MCF 10A (cell line): ENCODE measurements around the gene RAF1. TPM values are rescaled to one million over a fixed set of nuclear protein-coding genes. Genes with fewer than 3 reads are reported as not detected.
"Not testable (repeated sequence)": the region's sequence is repeated elsewhere in the genome, so short reads cannot be mapped to it uniquely, and the experiment has no call there.

Experiments used
- BruUV-seq: library from RNA; stranded (reverse); fragments of 400-500 nt; replicated peaks from 2 replicates; lab custom pipeline; 2021; lab: Mats Ljungman, UMichigan
- CTCF ChIA-PET: fragments of 300-600 bp; sonication (Branson Sonifier 250); formaldehyde crosslinking; extraction: SDS; loops from one replicate; lab custom pipeline; 2021; ENCODE audit warnings: antibody characterized with exemption, inconsistent platforms; lab: Yijun Ruan, JAX
- POLR2A ChIA-PET: fragments of 300-600, 350-650 bp; sonication (Branson Sonifier 250); formaldehyde crosslinking; extraction: SDS; loops from one replicate; lab custom pipeline; 2020; ENCODE audit warnings: antibody characterized with exemption, inconsistent platforms; lab: Yijun Ruan, JAX
- DNase-seq: peaks from one replicate; pipeline ENCODE4 v3.0.0-alpha.2; 2018; ENCODE audit not compliant: unreplicated experiment
- H3K27ac Mint-ChIP-seq: one replicate; pipeline ENCODE4 v1.8.0; 2022; ENCODE audit warnings: mild to moderate bottlenecking, low read depth, mixed read lengths; ENCODE audit not compliant: unreplicated experiment
- H3K27me3 Mint-ChIP-seq: one replicate; pipeline ENCODE4 v1.8.0; 2022; ENCODE audit warnings: mixed read lengths; ENCODE audit not compliant: insufficient read depth, unreplicated experiment
- H3K36me3 Mint-ChIP-seq: one replicate; pipeline ENCODE4 v1.8.0; 2022; ENCODE audit warnings: mild to moderate bottlenecking, moderate library complexity, mixed read lengths; ENCODE audit not compliant: insufficient read depth, unreplicated experiment
- H3K4me1 Mint-ChIP-seq: one replicate; pipeline ENCODE4 v1.8.0; 2022; ENCODE audit warnings: mixed read lengths; ENCODE audit not compliant: insufficient read depth, unreplicated experiment
- H3K4me3 Mint-ChIP-seq: one replicate; pipeline ENCODE4 v1.8.0; 2022; ENCODE audit warnings: mild to moderate bottlenecking, moderate library complexity, mixed read lengths; ENCODE audit not compliant: unreplicated experiment
- H3K9me3 Mint-ChIP-seq: one replicate; pipeline ENCODE4 v1.8.0; 2022; ENCODE audit warnings: mixed read lengths; ENCODE audit not compliant: unreplicated experiment
- CTCF ChIP-seq: fragments of 200-600 bp; IDR thresholded peaks from one replicate; pipeline ENCODE4 v1.8.0; 2022; ENCODE audit warnings: antibody characterized with exemption, mild to moderate bottlenecking; ENCODE audit not compliant: unreplicated experiment
- intact Hi-C: fragments of 100-400 bp; cut with micrococcal nuclease; formaldehyde crosslinking; loops from 2 replicates; pipeline ENCODE4 v1.14.1; 2022
- total RNA-seq: library from RNA; stranded (reverse); gene quantifications from 2 replicates; pipeline ENCODE4 v1.2.3, GENCODE V29; 2022

Gene RAF1
- total RNA-seq, 1 experiment from 2014 or later: 76.8 TPM

DNA sequence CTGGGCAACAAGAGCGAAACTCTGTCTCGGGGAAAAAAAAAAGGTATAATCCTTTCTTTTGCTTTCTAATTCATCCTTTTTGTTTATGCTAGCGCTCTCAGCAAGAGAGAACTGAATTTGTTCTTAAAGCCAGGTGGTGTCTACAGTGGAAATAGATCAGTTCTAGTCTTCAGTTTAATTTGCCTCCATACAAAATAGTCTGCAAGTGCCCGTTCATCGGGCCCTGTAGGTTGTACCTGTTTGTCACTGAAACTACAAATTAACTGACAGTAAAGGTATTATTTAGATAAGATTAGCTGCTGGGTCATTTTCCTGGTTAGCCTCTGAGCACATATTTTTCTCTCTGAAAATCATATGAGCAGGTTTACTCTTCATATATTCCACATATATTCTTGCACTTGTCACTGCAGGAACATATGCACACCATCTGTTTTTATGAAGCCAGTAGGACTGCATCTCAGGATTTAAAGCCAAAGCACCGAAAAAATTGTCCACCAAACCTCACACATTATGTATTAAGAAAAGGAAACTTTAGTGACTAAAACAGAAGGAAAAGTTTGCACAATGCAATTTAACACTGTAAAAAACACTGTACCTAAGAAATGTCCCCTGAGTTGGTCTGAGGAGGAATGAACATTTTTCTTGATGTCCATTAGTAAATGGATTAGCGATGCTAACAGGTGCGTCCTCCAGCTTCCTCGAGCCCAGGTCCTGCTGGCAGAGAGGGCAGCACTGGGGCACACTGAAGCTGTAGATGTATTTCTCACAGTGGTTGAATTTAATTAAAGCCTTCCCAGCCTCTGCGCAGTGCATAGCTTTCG, 119.1 kb downstream of the RAF1 start:
- DNase-seq: no peak
- Mint-ChIP-seq H3K27ac (peak overlapping the region; percentile 64), H3K27me3 (no peaks in the 10 kb centered on the region), H3K36me3 (peaks cover 32% of the 10 kb centered on the region), H3K4me1 (peaks cover 7% of the 10 kb centered on the region), H3K4me3 (peak overlapping the region; percentile 73), H3K9me3 (no peaks in the 10 kb centered on the region)
- intact Hi-C loops: no loop called here
- ChIA-PET POLR2A (interaction anchor here (0.5 to 5.1 kb wide), 15 partner anchors 11 to 296 kb away, joined by 3 to 77 read pairs (median 5); partner anchors contain the start of genes MKRN2, RAF1, RPL32 and TSEN2), CTCF (interaction anchor here (0.7 to 2.1 kb wide), 6 partner anchors 9 to 410 kb away, joined by 3 to 11 read pairs (median 6); no protein-coding TSS in a partner anchor)
- no peak for TF ChIP-seq CTCF
- BruUV-seq: no TSS peak

DNA sequence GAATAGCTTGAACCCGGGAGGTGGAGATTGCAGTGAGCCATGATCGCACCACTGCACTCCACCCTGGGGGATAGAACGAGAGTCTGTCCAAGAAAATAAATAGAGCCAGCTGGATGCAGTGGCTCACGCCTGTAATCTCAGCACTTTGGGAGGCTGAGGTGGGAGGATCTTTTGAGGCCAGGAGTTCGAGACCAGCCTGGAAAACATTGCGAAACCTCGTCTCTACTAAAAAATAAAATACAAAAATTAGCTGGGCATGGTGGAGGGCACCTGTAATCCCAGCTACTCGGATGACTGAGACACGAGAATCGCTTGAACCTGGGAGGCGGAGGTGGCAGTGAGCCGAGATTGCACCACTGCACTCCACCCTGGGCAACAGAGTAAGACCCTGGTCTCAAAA, 120.4 kb downstream of the RAF1 start:
- H3K27ac Mint-ChIP-seq, H3K9me3 Mint-ChIP-seq, H3K4me1 Mint-ChIP-seq, BruUV-seq, H3K4me3 Mint-ChIP-seq, DNase-seq, intact Hi-C loops, H3K27me3 Mint-ChIP-seq: not testable (repeated sequence)
- POLR2A ChIA-PET: interaction anchor here (0.7 to 5.1 kb wide), 2 partner anchors 9 to 13 kb away, joined by 4 to 77 read pairs; partner anchors contain the start of gene MKRN2
- peaks cover 46% of the 10 kb centered on the region for H3K36me3 Mint-ChIP-seq
- CTCF ChIA-PET: interaction anchor here (1.0 to 1.2 kb wide), 3 partner anchors 21 to 368 kb away, joined by 3 to 4 read pairs (median 4); partner anchors contain the start of gene TSEN2

DNA sequence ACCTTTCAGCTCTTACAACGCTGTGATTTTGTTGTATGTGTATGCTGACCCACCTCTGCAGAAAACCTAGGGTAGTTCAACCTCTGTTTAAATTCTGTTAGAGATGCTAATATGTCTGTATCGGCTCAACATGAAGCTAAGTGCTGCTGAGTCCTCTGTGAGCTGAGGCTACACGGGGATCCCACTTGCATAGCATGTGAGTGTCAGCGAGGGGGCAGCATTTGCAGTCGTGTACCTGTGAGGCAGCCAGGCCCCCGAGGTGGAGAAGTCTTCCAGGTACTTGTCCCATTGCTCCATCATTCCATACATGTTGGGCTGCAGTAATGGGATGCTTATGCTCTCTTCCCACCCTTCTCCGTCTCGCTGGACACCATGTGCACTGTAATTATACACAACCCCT, 122.3 kb downstream of the RAF1 start:
- H3K27ac Mint-ChIP-seq: no peak overlapping the region
- H3K36me3 Mint-ChIP-seq: peaks cover 41% of the 10 kb centered on the region
- intact Hi-C loops: no loop called here
- no peak overlapping the region for H3K4me3 Mint-ChIP-seq
- BruUV-seq: no TSS peak
- no peak for TF ChIP-seq CTCF
- no peaks in the 10 kb centered on the region for H3K9me3 Mint-ChIP-seq
- peaks cover 7% of the 10 kb centered on the region for H3K4me1 Mint-ChIP-seq
- ChIA-PET POLR2A (interaction anchor here (1.0 kb wide), 1 partner anchor 33 kb away, joined by 4 read pairs; no protein-coding TSS in a partner anchor), CTCF (no interaction called here)
- no peaks in the 10 kb centered on the region for H3K27me3 Mint-ChIP-seq
- no peak for DNase-seq

GRCh38 chr3:12536423-12536822, 127.5 kb downstream of the RAF1 start:
- POLR2A ChIA-PET: interaction anchor here (0.9 to 1.5 kb wide), 3 partner anchors 10 to 53 kb away, joined by 3 to 4 read pairs (median 3); no protein-coding TSS in a partner anchor
- no peak for DNase-seq
- no TSS peak for BruUV-seq

More at GRCh38 chr3:12536423-12536822, 127.5 kb downstream of the RAF1 start:
- Mint-ChIP-seq H3K4me1 (no peaks in the 10 kb centered on the region), H3K27ac (peak overlapping the region; percentile 23), H3K9me3 (no peaks in the 10 kb centered on the region), H3K27me3 (no peaks in the 10 kb centered on the region), H3K36me3 (peaks cover 65% of the 10 kb centered on the region), H3K4me3 (no peak overlapping the region)
- CTCF ChIA-PET: interaction anchor here (0.5 to 1.0 kb wide), 5 partner anchors 10 to 1179 kb away, joined by 3 to 7 read pairs (median 3); no protein-coding TSS in a partner anchor
- TF ChIP-seq CTCF: peak; percentile 8
- intact Hi-C loops: no loop called here

Other genes starting within 250 kb of the RAF1 start
- gene TSEN2, start 179.6 kb downstream of the RAF1 start, total RNA-seq: 24.5 and 32.3 TPM in 2 replicates
- gene MKRN2OS, start 118.6 kb downstream of the RAF1 start, total RNA-seq: 0.37 and 0.47 TPM in 2 replicates
- gene MKRN2, start 107.0 kb downstream of the RAF1 start, total RNA-seq: 22.0 and 25.6 TPM in 2 replicates
- gene TMEM40, start 95.1 kb upstream of the RAF1 start, total RNA-seq: 30.3 and 58.4 TPM in 2 replicates
- gene CAND2, start 132.6 kb upstream of the RAF1 start, total RNA-seq: not detected in 2 replicates
- 2,288 and 2,498 TPM in 2 replicates for gene RPL32, start 177.4 kb upstream of the RAF1 start, total RNA-seq